ENCODE measurements around the gene KCNC3. TPM values are rescaled to one million over a fixed set of nuclear protein-coding genes. Genes with fewer than 3 reads are reported as not detected.

The KCNC3 gene
- total RNA-seq, 4 donors from 2014 or later = 0.32 to 0.69 (median 0.37) TPM

- TF ChIP-seq EP300 (IDR thresholded peaks at IDR 0.05) (no peak), CTCF (IDR thresholded peaks at IDR 0.05) (no peak), POLR2AphosphoS5 (IDR thresholded peaks at IDR 0.05) (no peak), POLR2A (IDR thresholded peaks at IDR 0.05; ENCODE audit: low read depth) (no peak)
- no peak overlapping the region for H3K4me3 ChIP-seq
- H3K27ac ChIP-seq (replicated peaks in 1 of 4) = no peak overlapping the region
- H3K36me3 ChIP-seq = peaks cover 0 to 59% (median 0%) of the 10 kb centered on the region in 4 donors
- DNase-seq (ENCODE audit: extremely low spot score) = no peak
- H3K4me1 ChIP-seq = no peaks in the 10 kb centered on the region
- intact Hi-C loops (cut with DNase I) = no loop called here
- peaks cover 0 to 13% (median 0%) of the 10 kb centered on the region in 4 donors for H3K27me3 ChIP-seq
- peaks cover 0 to 26% (median 17%) of the 10 kb centered on the region in 4 donors for H3K9me3 ChIP-seq
These were observed 25.6 kb downstream of the KCNC3 start for GRCh38 chr19:50303558-50303957.

- H3K36me3 ChIP-seq = peaks cover 0 to 49% (median 0%) of the 10 kb centered on the region in 4 donors
- DNase-seq (ENCODE audit: extremely low spot score) = no peak
- 81% methylated on average over 9 of the region's 10 CpGs for WGBS
These were observed 27.6 kb downstream of the KCNC3 start for GRCh38 chr19:50301607-50301971.

GRCh38 chr19:50300814-50301606, 28.2 kb downstream of the KCNC3 start:
- Histone ChIP-seq H3K4me3 (no peak overlapping the region), H3K36me3 (peaks cover 0 to 44% (median 0%) of the 10 kb centered on the region in 4 donors), H3K4me1 (no peaks in the 10 kb centered on the region), H3K27me3 (peaks cover 0 to 15% (median 0%) of the 10 kb centered on the region in 4 donors), H3K27ac (replicated peaks in 1 of 4) (no peak overlapping the region), H3K9me3 (peaks cover 0 to 12% (median 9%) of the 10 kb centered on the region in 4 donors)
- intact Hi-C loops (cut with DNase I) = no loop called here
- DNase-seq (ENCODE audit: extremely low spot score) = no peak
- TF ChIP-seq EP300 (IDR thresholded peaks at IDR 0.05) (no peak), POLR2AphosphoS5 (IDR thresholded peaks at IDR 0.05) (no peak), CTCF (IDR thresholded peaks at IDR 0.05) (no peak), POLR2A (IDR thresholded peaks at IDR 0.05; ENCODE audit: low read depth) (no peak)
- 48% methylated on average over 10 of the region's 10 CpGs for WGBS

More at GRCh38 chr19:50301607-50301971, 27.6 kb downstream of the KCNC3 start:
- peaks cover 0 to 17% (median 0%) of the 10 kb centered on the region in 4 donors for H3K27me3 ChIP-seq
- peaks cover 0 to 12% (median 9%) of the 10 kb centered on the region in 4 donors for H3K9me3 ChIP-seq
- no peak overlapping the region for H3K27ac ChIP-seq (replicated peaks in 1 of 4)
- TF ChIP-seq POLR2AphosphoS5 (IDR thresholded peaks at IDR 0.05) = no peak
- TF ChIP-seq EP300 (IDR thresholded peaks at IDR 0.05) = no peak
- no peak for TF ChIP-seq CTCF (IDR thresholded peaks at IDR 0.05)
- H3K4me3 ChIP-seq = no peak overlapping the region
- H3K4me1 ChIP-seq = no peaks in the 10 kb centered on the region
- intact Hi-C loops (cut with DNase I) = no loop called here

GRCh38 chr19:50300051-50300450, 29.1 kb downstream of the KCNC3 start:
- Histone ChIP-seq H3K27ac (replicated peaks in 1 of 4) (no peak overlapping the region), H3K9me3 (peaks cover 0 to 12% (median 9%) of the 10 kb centered on the region in 4 donors), H3K27me3 (peaks cover 0 to 7% (median 0%) of the 10 kb centered on the region in 4 donors), H3K4me3 (no peak overlapping the region), H3K4me1 (no peaks in the 10 kb centered on the region), H3K36me3 (peaks cover 0 to 44% (median 0%) of the 10 kb centered on the region in 4 donors)
- DNase-seq (ENCODE audit: extremely low spot score) = no peak
- WGBS = 30% methylated on average over 2 of the region's 2 CpGs
- TF ChIP-seq POLR2AphosphoS5 (IDR thresholded peaks at IDR 0.05) (no peak), CTCF (IDR thresholded peaks at IDR 0.05) (no peak), POLR2A (IDR thresholded peaks at IDR 0.05; ENCODE audit: low read depth) (no peak), EP300 (IDR thresholded peaks at IDR 0.05) (no peak)
- intact Hi-C loops (cut with DNase I) = no loop called here
